Bronchial epithelial cell (primary cell): ENCODE data around the gene FXYD4. TPM values are rescaled to one million over a fixed set of nuclear protein-coding genes. Genes with fewer than 3 reads are reported as not detected.

Source experiments
- DNase-seq: peaks from one replicate; pipeline ENCODE4 v3.0.0-alpha.2; 2010; ENCODE audit warnings: low read depth
- FAIRE-seq: peaks from 2 replicates; lab custom pipeline; 2011; peaks lifted over from hg19 to GRCh38; lab: Jason Lieb, UNC
- H3K27me3 ChIP-seq: 2 replicates; pipeline ENCODE4 v1.5.1; 2011; ENCODE audit warnings: low read length; ENCODE audit not compliant: control insufficient read depth, insufficient read depth
- H3K36me3 ChIP-seq: 2 replicates; pipeline ENCODE4 v1.5.1; 2011; ENCODE audit warnings: low read length; ENCODE audit not compliant: control insufficient read depth, insufficient read depth
- H3K4me3 ChIP-seq: 2 replicates; pipeline ENCODE4 v1.5.1; 2011; ENCODE audit warnings: mild to moderate bottlenecking, low read depth, low read length, control low read depth
- total RNA-seq: library from RNA; depleted of rRNA; stranded (reverse); fragments of >200 nt; gene quantifications from 2 replicates; pipeline ENCODE4 v1.2.1, GENCODE V29; 2014
- TF ChIP-seq, protein P1 (sequence below): IDR thresholded peaks from 2 replicates; pipeline ENCODE4 v1.5.1; 2011; ENCODE audit warnings: mild to moderate bottlenecking, moderate library complexity, low read length, control low read depth, inconsistent platforms; ENCODE audit not compliant: insufficient read depth, severe bottlenecking

Gene FXYD4
- total RNA-seq, 1 donor from 2014 or later = not detected

DNA sequence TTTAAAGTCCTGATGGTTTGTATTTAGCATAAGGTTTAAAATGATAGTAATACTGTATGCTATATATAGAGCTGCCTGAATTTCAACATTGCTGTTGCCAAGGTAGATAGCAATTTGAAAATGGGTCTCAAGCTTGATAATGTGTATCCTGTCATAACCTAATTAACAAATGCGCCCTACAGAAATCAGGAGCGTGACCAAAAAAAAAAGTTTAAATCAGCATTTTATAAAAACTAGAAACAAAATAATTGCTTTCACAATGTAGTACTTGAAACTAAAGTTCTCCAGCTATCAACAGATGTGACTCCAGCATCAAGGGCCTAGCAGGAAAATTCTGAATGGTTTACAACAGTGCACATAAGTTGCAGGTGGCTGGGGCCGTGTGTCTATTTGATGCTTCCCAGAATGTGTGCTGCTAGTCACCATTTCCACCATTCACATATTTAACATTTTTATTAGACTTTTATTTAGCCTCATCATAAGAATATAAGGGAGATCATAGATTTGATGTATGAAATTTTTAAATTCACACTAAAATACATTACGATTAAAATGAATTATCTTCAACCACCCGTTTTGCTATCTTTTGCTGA is 14.1 kb downstream of the FXYD4 start:
- FAIRE-seq = no peak
- Histone ChIP-seq H3K36me3 (peaks cover 19% of the 10 kb centered on the region), H3K27me3 (no peaks in the 10 kb centered on the region), H3K4me3 (no peak overlapping the region)
- no peak for DNase-seq
- TF ChIP-seq, protein P1, sequence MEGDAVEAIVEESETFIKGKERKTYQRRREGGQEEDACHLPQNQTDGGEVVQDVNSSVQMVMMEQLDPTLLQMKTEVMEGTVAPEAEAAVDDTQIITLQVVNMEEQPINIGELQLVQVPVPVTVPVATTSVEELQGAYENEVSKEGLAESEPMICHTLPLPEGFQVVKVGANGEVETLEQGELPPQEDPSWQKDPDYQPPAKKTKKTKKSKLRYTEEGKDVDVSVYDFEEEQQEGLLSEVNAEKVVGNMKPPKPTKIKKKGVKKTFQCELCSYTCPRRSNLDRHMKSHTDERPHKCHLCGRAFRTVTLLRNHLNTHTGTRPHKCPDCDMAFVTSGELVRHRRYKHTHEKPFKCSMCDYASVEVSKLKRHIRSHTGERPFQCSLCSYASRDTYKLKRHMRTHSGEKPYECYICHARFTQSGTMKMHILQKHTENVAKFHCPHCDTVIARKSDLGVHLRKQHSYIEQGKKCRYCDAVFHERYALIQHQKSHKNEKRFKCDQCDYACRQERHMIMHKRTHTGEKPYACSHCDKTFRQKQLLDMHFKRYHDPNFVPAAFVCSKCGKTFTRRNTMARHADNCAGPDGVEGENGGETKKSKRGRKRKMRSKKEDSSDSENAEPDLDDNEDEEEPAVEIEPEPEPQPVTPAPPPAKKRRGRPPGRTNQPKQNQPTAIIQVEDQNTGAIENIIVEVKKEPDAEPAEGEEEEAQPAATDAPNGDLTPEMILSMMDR = no peak

DNA sequence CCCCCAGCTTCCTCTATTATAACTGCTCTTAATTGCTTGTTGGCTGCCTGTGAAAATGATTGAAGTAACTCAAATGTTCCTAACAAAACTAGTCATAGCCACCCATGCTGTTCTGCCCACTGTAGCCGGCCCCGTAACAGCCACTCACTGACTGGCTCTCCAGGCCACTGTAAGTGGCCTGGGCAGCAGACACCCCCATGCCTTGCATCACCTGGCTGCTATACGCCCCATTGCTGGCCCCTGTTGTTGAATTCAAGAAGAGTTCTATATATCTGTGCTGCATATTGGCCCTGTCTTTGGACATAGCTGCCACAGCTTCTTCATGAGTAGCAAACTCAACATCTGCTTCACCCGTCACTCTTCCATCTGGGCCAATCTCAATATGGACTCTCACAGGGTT is 15.1 kb downstream of the FXYD4 start:
- no peak for DNase-seq
- Histone ChIP-seq H3K36me3 (peaks cover 23% of the 10 kb centered on the region), H3K27me3 (no peaks in the 10 kb centered on the region), H3K4me3 (no peak overlapping the region)
- FAIRE-seq = no peak
- TF ChIP-seq, protein P1 = no peak

DNA sequence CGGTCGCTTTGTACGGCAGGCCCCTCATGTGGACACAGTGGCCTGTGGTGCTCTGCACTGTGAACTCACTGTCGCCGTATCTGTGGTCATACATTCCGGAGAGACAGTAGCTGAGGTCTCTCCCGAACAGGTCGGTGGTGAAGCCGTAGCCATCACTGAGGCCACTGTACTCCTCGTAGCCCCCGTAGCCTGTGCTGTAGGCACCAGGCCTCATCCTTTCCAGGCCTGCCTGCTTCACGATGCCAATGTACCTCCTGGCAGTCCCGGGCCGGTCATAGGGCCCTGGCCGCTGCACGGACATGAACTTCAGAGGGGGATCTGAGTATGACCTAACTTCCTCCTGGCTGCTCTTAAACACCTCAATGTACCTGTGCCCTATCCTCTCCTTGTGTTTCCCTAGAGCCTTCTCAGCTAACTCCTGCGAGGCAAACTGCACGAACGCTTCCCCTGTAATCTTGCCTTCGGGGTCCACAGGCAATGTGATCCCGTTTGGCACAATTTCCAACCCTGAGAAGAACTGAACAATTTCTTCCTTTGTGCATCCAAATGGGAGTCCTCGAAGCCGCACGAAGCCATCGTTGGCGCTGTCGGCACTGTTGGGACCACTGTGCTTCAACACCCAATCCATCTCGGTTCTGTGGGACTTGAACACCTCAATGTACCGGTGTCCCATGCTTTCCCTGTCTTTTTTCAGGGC is 15.7 kb downstream of the FXYD4 start:
- no peak overlapping the region for H3K4me3 ChIP-seq
- FAIRE-seq = no peak
- TF ChIP-seq, protein P1 = no peak

DNA sequence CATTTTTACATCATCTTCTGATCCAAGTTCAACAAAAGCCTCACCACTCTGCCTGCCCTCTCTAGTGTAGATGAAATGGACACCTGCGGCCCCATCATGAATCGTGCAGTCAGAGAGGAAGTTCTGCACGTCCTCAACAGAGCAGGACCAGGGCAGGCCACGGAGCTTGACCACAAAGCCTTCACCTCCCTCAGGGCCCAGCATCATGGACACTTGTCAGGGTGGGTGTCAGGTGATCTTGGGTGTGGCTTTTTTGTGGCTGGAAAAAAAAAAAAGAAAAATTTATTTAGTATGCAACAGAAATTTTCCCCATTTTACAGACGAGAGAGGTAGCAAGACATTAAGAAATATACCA is 16.2 kb downstream of the FXYD4 start:
- TF ChIP-seq, protein P1 = no peak
- FAIRE-seq (no peak), DNase-seq (no peak)
- H3K4me3 ChIP-seq = no peak overlapping the region
- H3K27me3 ChIP-seq = no peaks in the 10 kb centered on the region
- H3K36me3 ChIP-seq = peaks cover 26% of the 10 kb centered on the region

More for the DNA sequence above, 15.7 kb downstream of the FXYD4 start:
- peaks cover 24% of the 10 kb centered on the region for H3K36me3 ChIP-seq
- DNase-seq = no peak
- no peaks in the 10 kb centered on the region for H3K27me3 ChIP-seq

DNA sequence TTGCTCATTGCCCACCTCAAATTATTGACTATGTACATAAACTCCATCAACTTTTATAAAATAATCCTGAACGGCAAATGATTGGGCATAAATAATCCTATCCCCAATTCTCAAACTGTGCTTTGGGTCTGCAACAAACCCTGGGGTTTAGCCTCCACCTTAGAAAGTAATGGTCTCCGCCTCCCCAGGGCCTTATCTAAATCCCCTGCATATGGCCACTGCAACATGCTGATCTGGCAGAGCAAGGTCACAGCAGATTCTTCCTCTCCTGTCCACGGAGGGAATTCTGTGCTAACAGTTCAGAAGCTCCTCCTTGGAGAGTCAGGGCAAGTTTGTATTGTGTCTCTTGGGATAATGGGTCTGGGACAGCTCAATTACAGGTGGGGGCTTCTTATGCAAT is 18.4 kb downstream of the FXYD4 start:
- Histone ChIP-seq H3K27me3 (no peaks in the 10 kb centered on the region), H3K36me3 (peaks cover 36% of the 10 kb centered on the region), H3K4me3 (no peak overlapping the region)
- DNase-seq = no peak
- no peak for FAIRE-seq
- TF ChIP-seq, protein P1 = no peak
